HL-60/S4 treated with retinoic acid at 250 ng/mL for 4 days and 3 days (cell line): ENCODE data around the gene WFDC9.
"Not testable (repeated sequence)": the region's sequence is repeated elsewhere in the genome, so short reads cannot be mapped to it uniquely, and the experiment has no call there.

Experiments
- in situ Hi-C: fragments of 300-500 bp; cut with MboI; formaldehyde crosslinking; loops from 2 replicates; pipeline ENCODE4 v1.7.0; 2022; ENCODE audit warnings: low sequenced_read_pairs

The WFDC9 gene

DNA sequence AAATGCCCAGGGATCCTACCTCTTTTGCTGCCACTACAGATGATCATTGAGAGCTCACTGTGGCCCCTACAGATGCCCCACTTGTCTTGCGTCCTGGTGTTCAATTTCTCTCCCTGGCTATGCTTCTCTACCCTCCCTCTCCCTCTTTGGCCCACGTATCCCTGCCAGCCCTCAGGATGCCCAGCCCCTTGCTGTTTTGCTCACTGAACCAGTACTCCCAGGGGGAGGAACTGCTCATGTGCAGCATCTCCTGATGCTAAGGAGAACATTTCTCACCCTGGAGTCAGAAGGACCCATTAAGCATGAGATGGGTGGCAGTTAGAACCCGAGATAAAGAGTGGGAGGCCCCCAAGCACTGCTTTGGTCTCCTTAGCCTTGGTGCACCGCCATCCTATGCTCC, at the start of gene WFDC9:
Gene WFDC9, minus strand, starts transcription at position 101 of the 400 bp plus-strand sequence. CDS start 21,103 bp downstream, outside the sequence.
- in situ Hi-C loops = no loop called here

- in situ Hi-C loops = no loop called here
Measured at GRCh38 chr20:45679650-45680049, 48.6 kb upstream of the WFDC9 start.

- in situ Hi-C loops = no loop called here
Measured at GRCh38 chr20:45672765-45673164, 41.7 kb upstream of the WFDC9 start.

DNA sequence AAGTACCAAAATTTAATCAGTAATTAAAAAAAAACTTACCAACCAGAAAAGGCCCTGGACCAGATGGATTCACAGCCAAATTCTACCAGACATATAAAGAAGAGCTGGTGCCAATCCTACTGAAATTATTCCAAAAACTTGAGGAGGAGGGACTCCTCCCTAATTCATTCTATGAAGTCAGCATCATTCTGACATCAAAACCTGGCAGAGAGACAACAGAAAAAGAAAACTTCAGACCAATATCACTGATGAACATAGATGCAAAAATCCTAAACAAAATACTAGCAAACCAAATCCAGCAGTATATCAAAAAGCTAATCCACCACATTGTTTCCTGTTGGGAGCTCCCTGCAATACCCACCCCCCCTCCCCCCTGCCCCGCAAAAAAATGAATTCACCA, 39.1 kb upstream of the WFDC9 start, which contains the start of gene WFDC11:
Gene WFDC11, minus strand, starts transcription at position 101 of the 400 bp plus-strand sequence. CDS start 19,639 bp downstream, outside the sequence.
- in situ Hi-C loops = no loop called here

DNA sequence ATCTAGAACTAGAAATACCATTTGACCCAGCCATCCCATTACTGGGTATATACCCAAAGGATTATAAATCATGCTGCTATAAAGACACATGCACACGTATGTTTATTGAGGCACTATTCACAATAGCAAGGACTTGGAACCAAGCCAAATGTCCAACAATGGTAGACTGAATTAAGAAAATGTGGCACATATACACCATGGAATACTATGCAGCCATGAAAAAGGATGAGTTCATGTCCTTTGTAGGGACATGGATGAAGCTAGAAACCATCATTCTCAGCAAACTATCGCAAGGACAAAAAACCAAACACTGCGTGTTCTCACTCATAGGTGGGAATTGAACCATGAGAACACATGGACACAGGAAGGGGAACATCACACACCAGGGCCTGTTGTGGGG, 26.0 kb upstream of the WFDC9 start:
- in situ Hi-C loops = not testable (repeated sequence)

GRCh38 chr20:45651726-45652125, 20.6 kb upstream of the WFDC9 start:
- in situ Hi-C loops = not testable (repeated sequence)

GRCh38 chr20:45649312-45649863, 18.3 kb upstream of the WFDC9 start:
- in situ Hi-C loops = no loop called here

DNA sequence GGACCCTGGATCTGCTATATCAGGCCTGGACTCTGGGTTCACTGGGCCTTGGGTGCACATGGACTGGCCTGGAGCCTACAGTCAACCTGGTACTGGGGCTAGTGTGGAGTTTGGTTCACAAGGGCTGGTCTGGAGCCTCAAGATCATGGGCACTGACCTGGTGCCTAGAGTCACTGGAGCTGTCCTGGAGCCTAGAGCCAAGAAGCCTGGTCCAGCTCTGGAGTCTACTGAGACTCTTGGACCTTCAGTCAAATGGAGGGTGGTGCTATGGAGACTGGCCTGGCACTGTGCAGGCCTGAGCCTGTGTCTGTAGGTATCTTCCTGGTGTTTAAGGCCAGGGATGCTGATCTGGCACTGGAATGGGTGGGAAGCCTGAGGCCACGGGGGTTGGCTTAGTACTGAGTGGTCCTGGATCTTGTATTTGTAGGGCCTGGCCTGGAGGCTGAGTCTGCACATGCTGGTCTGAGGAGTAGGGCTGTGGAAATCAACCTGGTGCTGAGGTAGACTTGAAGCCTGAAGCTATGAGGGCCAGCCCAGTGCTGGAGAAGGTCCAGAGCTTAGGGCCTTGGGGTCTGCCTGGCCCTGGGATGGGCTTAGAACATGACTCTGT, 16.5 kb upstream of the WFDC9 start:
- in situ Hi-C loops = no loop called here

- in situ Hi-C loops = no loop called here
Measured at GRCh38 chr20:45646875-45647274, 15.8 kb upstream of the WFDC9 start.

- in situ Hi-C loops = not testable (repeated sequence)
Measured at GRCh38 chr20:45645869-45646268, 14.8 kb upstream of the WFDC9 start.

DNA sequence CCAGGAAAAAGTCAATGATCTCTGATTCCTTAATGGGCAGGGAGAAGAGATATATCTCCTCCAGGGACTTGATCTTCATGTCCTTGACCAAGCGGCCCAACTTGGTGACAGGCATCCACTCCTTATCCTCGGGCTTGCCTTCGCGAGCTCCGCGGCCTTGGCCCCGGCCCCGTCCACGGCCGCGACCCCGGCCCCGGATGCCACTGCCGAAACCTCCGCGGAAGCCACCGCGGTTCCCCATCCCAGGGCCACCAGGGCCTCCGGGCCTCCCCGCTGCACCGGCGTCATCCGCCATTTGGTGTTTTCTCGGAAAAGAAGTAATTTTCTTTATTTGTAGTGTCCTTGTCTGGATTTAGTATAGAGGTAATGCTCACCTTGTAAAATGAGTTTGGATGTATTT, 10.0 kb upstream of the WFDC9 start:
- in situ Hi-C loops = not testable (repeated sequence)

DNA sequence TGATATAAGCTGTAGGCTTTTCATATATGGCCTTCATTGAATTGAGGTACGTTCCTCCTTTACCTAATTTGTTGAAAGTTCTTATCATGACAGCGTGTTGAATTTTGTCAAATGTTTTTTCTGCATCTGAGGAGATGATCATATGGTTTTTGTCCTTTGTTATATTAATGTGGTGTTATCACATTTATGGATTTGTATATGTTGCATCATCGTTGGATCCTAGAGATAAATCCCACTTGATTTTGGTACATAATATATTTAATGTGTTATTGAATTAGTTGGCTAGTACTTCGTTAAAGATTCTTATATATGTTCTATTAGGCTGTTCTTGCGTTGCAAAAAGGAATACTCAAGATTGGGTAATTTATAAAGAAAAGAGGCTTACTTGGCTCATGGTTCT, 8.6 kb upstream of the WFDC9 start:
- in situ Hi-C loops = no loop called here

- in situ Hi-C loops = no loop called here
Measured at GRCh38 chr20:45636513-45636912, 5.4 kb upstream of the WFDC9 start.

GRCh38 chr20:45630371-45630770, 713 bp downstream of the WFDC9 start:
- in situ Hi-C loops = no loop called here

- in situ Hi-C loops = no loop called here
Measured at GRCh38 chr20:45629496-45630100, 1.5 kb downstream of the WFDC9 start, which contains the start of gene WFDC10A. WFDC10A (plus strand) TSS chr20:45629739; CDS start chr20:45629814, 75 bp downstream.

- in situ Hi-C loops = no loop called here
Measured at GRCh38 chr20:45626540-45626939, 4.5 kb downstream of the WFDC9 start.

DNA sequence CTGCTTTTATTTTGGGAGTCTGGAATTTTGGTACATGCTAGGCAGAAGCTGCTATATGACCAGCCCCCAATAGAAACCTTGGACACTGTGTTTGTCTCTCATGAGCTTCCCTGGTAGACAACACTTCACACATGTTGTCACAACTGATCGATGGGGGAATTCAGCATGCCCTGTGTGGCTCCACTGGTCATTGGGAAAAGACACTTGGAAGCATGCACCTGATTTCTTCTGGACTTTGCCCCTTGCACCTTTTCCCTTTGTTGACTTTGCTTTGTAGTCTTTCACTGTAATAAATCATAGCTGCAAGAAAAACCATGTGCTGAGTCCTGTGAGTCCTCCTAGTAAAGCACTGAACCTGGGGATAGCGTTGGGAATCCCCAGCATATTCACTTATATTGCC, 9.5 kb downstream of the WFDC9 start:
- in situ Hi-C loops = no loop called here

GRCh38 chr20:45617591-45617990, 13.5 kb downstream of the WFDC9 start:
- in situ Hi-C loops = no loop called here

DNA sequence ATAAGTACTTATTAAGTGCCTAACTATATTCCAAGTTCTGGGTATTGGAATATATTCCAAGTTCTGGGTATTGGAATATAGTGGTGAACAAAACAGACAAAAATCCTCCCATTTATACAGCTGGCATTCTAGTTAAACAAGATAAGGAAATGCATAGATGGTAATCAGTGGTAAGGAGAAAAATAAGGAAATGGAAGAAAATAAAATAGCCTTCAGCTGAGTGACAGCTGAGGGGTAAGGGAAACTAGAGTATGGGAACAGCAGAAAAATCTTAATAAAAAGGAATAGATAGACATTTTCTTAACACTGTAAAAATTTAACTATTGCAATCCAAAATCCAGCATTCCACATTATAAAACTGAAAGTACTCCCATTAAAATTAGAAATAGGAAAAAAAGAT, 18.8 kb downstream of the WFDC9 start:
- in situ Hi-C loops = no loop called here

GRCh38 chr20:45611054-45611453, 20.0 kb downstream of the WFDC9 start:
- in situ Hi-C loops = no loop called here

- in situ Hi-C loops = no loop called here
Measured at GRCh38 chr20:45607810-45608209, 23.3 kb downstream of the WFDC9 start.

DNA sequence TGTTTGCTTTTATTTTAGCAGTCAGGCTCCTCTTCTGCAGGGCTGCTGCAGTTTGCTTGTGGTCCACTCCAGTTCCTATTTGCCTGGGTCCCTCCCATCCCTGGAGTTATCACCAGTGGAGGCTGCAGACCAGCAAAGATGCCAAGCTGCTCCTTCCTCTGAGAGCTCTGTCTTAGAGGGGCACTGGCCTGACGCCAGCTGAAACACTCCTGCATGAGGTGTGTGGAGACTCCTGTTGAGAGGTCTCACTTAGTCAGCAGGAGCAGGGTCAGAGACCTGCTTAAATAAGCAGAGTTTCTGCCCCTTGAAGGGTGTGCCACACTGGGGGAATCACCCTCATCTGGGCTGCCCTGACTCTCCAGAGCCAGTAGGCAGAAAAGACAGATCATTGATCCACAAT, 35.8 kb downstream of the WFDC9 start:
- in situ Hi-C loops = loop anchor here (25.0 kb wide), 1 partner anchor 167 kb away; no protein-coding TSS in a partner anchor
